IMR-90 (cell line): ENCODE measurements around the gene FSTL1. TPM values are rescaled to one million over a fixed set of nuclear protein-coding genes. Genes with fewer than 3 reads are reported as not detected.

Experiments
- ATAC-seq: fragments of 200-7000 bp; cut with Tn5 transposase; 2 replicates; pipeline ENCODE4 v1.9.1; 2020; ENCODE audit warnings: low read depth, mild to moderate bottlenecking, moderate library complexity
- Bru-seq: library from RNA; stranded (reverse); fragments of 400-500 nt; gene quantifications from one replicate; lab custom pipeline; 2021; lab: Mats Ljungman, UMichigan
- BruChase-seq, 2 experiments: library from RNA; stranded (reverse); fragments of 400-500 nt; gene quantifications; one replicate each; lab custom pipeline; 2021; lab: Mats Ljungman, UMichigan
- BruUV-seq: library from RNA; stranded (reverse); fragments of 400-500 nt; replicated peaks from 2 replicates; lab custom pipeline; 2021; lab: Mats Ljungman, UMichigan
- CTCF ChIA-PET: fragments of 300-600 bp; formaldehyde crosslinking; extraction: SDS; loops from one replicate; lab custom pipeline; 2021; ENCODE audit warnings: antibody characterized with exemption; lab: Yijun Ruan, JAX
- POLR2A ChIA-PET: fragments of 300-600 bp; sonication (Branson Sonifier 250); formaldehyde crosslinking; loops from one replicate; lab custom pipeline; 2022; ENCODE audit warnings: antibody characterized with exemption; ENCODE audit not compliant: unreplicated experiment; lab: Charles Lee
- DNase-seq: peaks from one replicate; pipeline ENCODE4 v3.0.0; 2013
- H2AFZ ChIP-seq: replicated peaks from 2 replicates; pipeline ENCODE3; 2013; ENCODE audit warnings: low read length, mild to moderate bottlenecking; ENCODE audit not compliant: poor library complexity
- H2AK5ac ChIP-seq: 2 replicates; pipeline ENCODE4 v1.6.1; 2013; ENCODE audit warnings: low read depth, low read length, inconsistent platforms
- H2AK9ac ChIP-seq: replicated peaks from 2 replicates; pipeline ENCODE3; 2013; ENCODE audit warnings: mild to moderate bottlenecking, low read depth, low read length, moderate library complexity; ENCODE audit not compliant: poor library complexity
- H2BK120ac ChIP-seq: 2 replicates; pipeline ENCODE4 v1.6.1; 2013; ENCODE audit warnings: low read depth, low read length, inconsistent platforms
- H2BK15ac ChIP-seq: 3 replicates; pipeline ENCODE4 v1.6.1; 2013; ENCODE audit warnings: low read depth, low read length, inconsistent platforms
- H2BK20ac ChIP-seq: 2 replicates; pipeline ENCODE4 v1.6.1; 2013; ENCODE audit warnings: low read depth, mild to moderate bottlenecking, inconsistent platforms, low read length, moderate library complexity
- H2BK5ac ChIP-seq: 2 replicates; pipeline ENCODE4 v1.6.1; 2013; ENCODE audit warnings: mild to moderate bottlenecking, low read depth, low read length, inconsistent platforms; ENCODE audit not compliant: poor library complexity, severe bottlenecking
- H3K14ac ChIP-seq: replicated peaks from 2 replicates; pipeline ENCODE4 v1.6.1; 2013; ENCODE audit warnings: low read depth, low read length, inconsistent platforms
- H3K18ac ChIP-seq: 2 replicates; pipeline ENCODE4 v1.6.1; 2013; ENCODE audit warnings: low read depth, low read length, control low read depth
- H3K23ac ChIP-seq: 2 replicates; pipeline ENCODE4 v1.6.1; 2013; ENCODE audit warnings: low read depth, low read length, inconsistent platforms
- H3K27ac ChIP-seq: 2 replicates; pipeline ENCODE4 v1.5.1; 2013; ENCODE audit warnings: mild to moderate bottlenecking, control low read depth, low read length; ENCODE audit not compliant: insufficient read depth
- H3K27me3 ChIP-seq: 2 replicates; pipeline ENCODE4 v1.6.1; 2013; ENCODE audit warnings: low read length; ENCODE audit not compliant: control insufficient read depth, insufficient read depth
- H3K36me3 ChIP-seq: 2 replicates; pipeline ENCODE4 v1.6.1; 2013; ENCODE audit warnings: low read length, mixed read lengths; ENCODE audit not compliant: control insufficient read depth, insufficient read depth
- H3K4ac ChIP-seq: 2 replicates; pipeline ENCODE4 v1.6.1; 2013; ENCODE audit warnings: low read depth, low read length, inconsistent platforms
- H3K4me1 ChIP-seq: 2 replicates; pipeline ENCODE4 v1.6.1; 2013; ENCODE audit warnings: low read length, mixed read lengths; ENCODE audit not compliant: control insufficient read depth, insufficient read depth
- H3K4me2 ChIP-seq: 2 replicates; pipeline ENCODE4 v1.6.1; 2013; ENCODE audit warnings: low read depth, mild to moderate bottlenecking, control low read depth, low read length, moderate library complexity
- H3K4me3 ChIP-seq: 2 replicates; pipeline ENCODE4 v1.5.1; 2013; ENCODE audit warnings: low read depth, mild to moderate bottlenecking, control low read depth, low read length, moderate library complexity; ENCODE audit not compliant: insufficient read depth
- H3K56ac ChIP-seq: 2 replicates; pipeline ENCODE4 v1.6.1; 2013; ENCODE audit warnings: low read length, inconsistent platforms; ENCODE audit not compliant: insufficient read depth; ENCODE audit errors: extremely low read depth
- H3K79me1 ChIP-seq, 2 experiments: 2 replicates each; pipeline ENCODE4 v1.6.1; 2013; ENCODE audit warnings: low read length in 2 of 2, inconsistent platforms in 1 of 2, low read depth in 1 of 2
- H3K9ac ChIP-seq: 2 replicates; pipeline ENCODE4 v1.6.1; 2013; ENCODE audit warnings: low read depth, low read length, control low read depth
- H3K9me1 ChIP-seq: 2 replicates; pipeline ENCODE4 v1.6.1; 2013; ENCODE audit warnings: low read length, inconsistent platforms; ENCODE audit not compliant: insufficient read depth
- H3K9me3 ChIP-seq: 2 replicates; pipeline ENCODE4 v1.6.1; 2013; ENCODE audit warnings: low read length; ENCODE audit not compliant: control insufficient read depth, insufficient read depth
- H4K20me1 ChIP-seq: 2 replicates; pipeline ENCODE4 v1.6.1; 2013; ENCODE audit warnings: low read length, inconsistent platforms; ENCODE audit not compliant: insufficient read depth
- H4K5ac ChIP-seq: 2 replicates; pipeline ENCODE4 v1.6.1; 2013; ENCODE audit warnings: mild to moderate bottlenecking, low read depth, low read length, control low read depth
- H4K8ac ChIP-seq, 2 experiments: 2 replicates each; pipeline ENCODE4 v1.6.1; 2013; ENCODE audit warnings: low read depth in 2 of 2, low read length in 2 of 2, control low read depth in 1 of 2, inconsistent platforms in 1 of 2
- H4K91ac ChIP-seq: 2 replicates; pipeline ENCODE4 v1.6.1; 2013; ENCODE audit warnings: low read depth, low read length, inconsistent platforms; ENCODE audit not compliant: insufficient read depth
- CHD1 ChIP-seq: IDR thresholded peaks from 2 replicates; pipeline ENCODE4 v1.6.1; 2012; ENCODE audit warnings: low read depth, low read length, improper control_type of control experiment
- FOS ChIP-seq: fragments of 150-350 bp; IDR thresholded peaks from 2 replicates; pipeline ENCODE4 v1.6.1; 2016; ENCODE audit warnings: low read depth, low read length
- MAZ ChIP-seq: IDR thresholded peaks from 2 replicates; pipeline ENCODE4 v1.6.1; 2012; ENCODE audit warnings: low read depth, mild to moderate bottlenecking, low read length, improper control_type of control experiment, moderate library complexity, borderline replicate concordance
- MXI1 ChIP-seq: IDR thresholded peaks from 2 replicates; pipeline ENCODE4 v1.6.1; 2012; ENCODE audit warnings: low read depth, mild to moderate bottlenecking, low read length, moderate library complexity, borderline replicate concordance
- POLR2A ChIP-seq: IDR thresholded peaks from 2 replicates; pipeline ENCODE4 v1.6.1; 2012; ENCODE audit warnings: mild to moderate bottlenecking, low read depth, low read length
- RFX5 ChIP-seq: IDR thresholded peaks from 2 replicates; pipeline ENCODE4 v1.8.0; 2012; ENCODE audit warnings: low read depth, mild to moderate bottlenecking, low read length, moderate library complexity
- SMC3 ChIP-seq: fragments of 150-350 bp; IDR thresholded peaks from 2 replicates; pipeline ENCODE4 v1.6.1; 2016; ENCODE audit warnings: low read depth, mild to moderate bottlenecking, antibody characterized with exemption, low read length, moderate library complexity
- whole genome bisulfite sequencing, 2 experiments: methylation state at CpG; one replicate each; pipeline versions ENCODE4 v1.1.5 to v1.1.7; 2013; ENCODE audit warnings: missing lambda C conversion rate in 2 of 2; ENCODE audit not compliant: insufficient read length in 1 of 2; ENCODE audit errors: extremely low coverage in 2 of 2; 5-methylcytosine and 5-hydroxymethylcytosine counted together
- dilution Hi-C: fragments of 300-500 bp; cut with HindIII; formaldehyde crosslinking; loops from one replicate; pipeline ENCODE4 v1.14.3; 2018; ENCODE audit warnings: low sequenced_read_pairs; ENCODE audit not compliant: unreplicated experiment
- in situ Hi-C: fragments of 300-500 bp; cut with MboI; formaldehyde crosslinking; loops from 3 replicates; pipeline ENCODE4 v1.14.3; 2019; ENCODE audit warnings: low sequenced_read_pairs, inconsistent platforms, mixed read lengths
- intact Hi-C: fragments of 100-400 bp; cut with micrococcal nuclease; formaldehyde crosslinking; loops from 2 replicates; pipeline ENCODE4 v1.10.0; 2022
- long read RNA-seq: library from polyadenylated mRNA; unstranded; transcript quantifications from one replicate; pipeline ENCODE4 v2.0.0, GENCODE V29; 2021; ENCODE audit not compliant: unreplicated experiment
- polyA plus RNA-seq, 3 experiments: library from polyadenylated mRNA; depleted of rRNA; stranded (reverse); fragments of >200 nt; gene quantifications; 2 replicates each; pipeline ENCODE4 v1.2.3, GENCODE V29; 2012; ENCODE audit warnings: low replicate concordance in 1 of 3
- total RNA-seq: library from RNA; depleted of rRNA; stranded (reverse); fragments of >200 nt; gene quantifications from 2 replicates; pipeline ENCODE4 v1.2.3, GENCODE V29; 2012; rRNA removed

Gene FSTL1
- total RNA-seq (1,097 and 1,642 TPM in 2 replicates), polyA plus RNA-seq (2012; rRNA removed) (864 and 916 TPM in 2 replicates), Bru-seq, nascent RNA (percentile 99 among the genes with signal in this experiment), BruChase-seq, experiment 1, labeled RNA remaining after a 6-hour chase (percentile 99 among the genes with signal in this experiment), BruChase-seq, experiment 2, labeled RNA remaining after a 2-hour chase (percentile 99 among the genes with signal in this experiment)
- polyA plus RNA-seq (2012; cell fraction: cytosol; rRNA removed) = 367 and 446 TPM in 2 replicates
- 302 and 555 TPM in 2 replicates for polyA plus RNA-seq (2012; cell fraction: nucleus; rRNA removed; ENCODE audit: low replicate concordance)
- long read RNA-seq, full-length matches to known transcripts = 3,233 of 3,906 reads
- long read RNA-seq, partial matches to known transcripts = 240 of 3,906 reads
- long read RNA-seq, other reads (novel, unspliced or antisense) = 433 of 3,906 reads

- Histone ChIP-seq H4K5ac (peak within 1 kb of the TSS; percentile 83), H2BK120ac (peak within 1 kb of the TSS; percentile 82), H3K4me1 (peaks cover 17% of the 10 kb centered on the region), H3K36me3 (peaks cover 19% of the 10 kb centered on the region), H3K4ac (peak within 1 kb of the TSS; percentile 85), H2BK20ac (peak within 1 kb of the TSS; percentile 27; the same call in 1 of the 2 replicates), H2BK5ac (peak within 1 kb of the TSS; percentile 98), H2AK5ac (peak within 1 kb of the TSS; percentile 96), H4K20me1 (peaks cover 36% of the 10 kb centered on the region), H3K27me3 (no peaks in the 10 kb centered on the region), H2AFZ (peak within 1 kb of the TSS; percentile 97), H3K9ac (peak within 1 kb of the TSS; percentile 98), H4K8ac (peak within 1 kb of the TSS; percentile 63 to 90), H2AK9ac (peak within 1 kb of the TSS; percentile 95), H2BK15ac (peak within 1 kb of the TSS; percentile 90; the same call in 2 of the 3 replicates), H3K79me1 (peaks cover 5 to 33% of the 10 kb centered on the region in 2 experiments; a peak in 2 of 4 replicates), H3K56ac (peak within 1 kb of the TSS; percentile 95), H3K23ac (peak within 1 kb of the TSS; percentile 94), H3K9me3 (no peaks in the 10 kb centered on the region), H3K4me3 (peak within 1 kb of the TSS; percentile 94), H3K14ac (peak within 1 kb of the TSS; percentile 66), H4K91ac (peak within 1 kb of the TSS; percentile 91), H3K4me2 (peak within 1 kb of the TSS; percentile 95), H3K9me1 (peaks cover 20% of the 10 kb centered on the region), H3K18ac (peak within 1 kb of the TSS; percentile 94), H3K27ac (peak within 1 kb of the TSS; percentile 98)
- dilution Hi-C loops (no loop called here), in situ Hi-C loops (no loop called here), intact Hi-C loops (loop anchor here (1.0 to 2.0 kb wide), 3 partner anchors 20 to 57 kb away; no protein-coding TSS in a partner anchor)
- POLR2A ChIA-PET = interaction anchor here (0.5 to 1.4 kb wide), 6 partner anchors 12 to 910 kb away, joined by 3 to 6 read pairs (median 4); no protein-coding TSS in a partner anchor
- CTCF ChIA-PET = no interaction called here
- no TSS peak for BruUV-seq
- 0% methylated on average over 22 of the region's 78 CpGs; no CpG with 5 or more reads in 1 of the 2 experiments for WGBS, 2 experiments
- DNase-seq (peak; percentile 70), ATAC-seq (peak; percentile 76)
- peak; percentile 93 for TF ChIP-seq POLR2A
- no peak for TF ChIP-seq FOS
- peak; percentile 82; the same call in 1 of the 2 replicates for TF ChIP-seq MAZ
- 0 out of 2 replicates have a peak, but pooled peaks have one; percentile 7 for TF ChIP-seq MXI1
- peak; percentile 90; the same call in 1 of the 2 replicates for TF ChIP-seq CHD1
- 0 out of 2 replicates have a peak, but pooled peaks have one; percentile 1 for TF ChIP-seq SMC3
- no peak for TF ChIP-seq RFX5
Observed at GRCh38 chr3:120450600-120451271, at the start of gene FSTL1. Gene FSTL1, minus strand, starts transcription at chr3:120450992. Its CDS starts 246 bp downstream, at chr3:120450746.
